Activated CD4-positive, alpha-beta T cell treated with anti-CD3 and anti-CD28 coated beads, Interleukin-2, amount 10 ng/mL, durations not matched to agents 24 days and 14 days (primary cell): Measurements from ENCODE around the gene POP5. TPM values are rescaled to one million over a fixed set of nuclear protein-coding genes. Genes with fewer than 3 reads are reported as not detected.

Experiments used
- DNase-seq: peaks from one replicate; pipeline ENCODE4 v3.0.0; 2022
- H3K27ac Mint-ChIP-seq: one replicate; pipeline ENCODE4 v1.8.0; 2022; ENCODE audit warnings: mild to moderate bottlenecking, mixed read lengths
- H3K27me3 Mint-ChIP-seq: one replicate; pipeline ENCODE4 v1.8.0; 2022; ENCODE audit warnings: mixed read lengths
- H3K36me3 Mint-ChIP-seq: one replicate; pipeline ENCODE4 v1.8.0; 2022; ENCODE audit warnings: low read depth, mild to moderate bottlenecking, mixed read lengths
- H3K4me1 Mint-ChIP-seq: one replicate; pipeline ENCODE4 v1.8.0; 2021; ENCODE audit warnings: mixed read lengths
- H3K4me3 Mint-ChIP-seq: one replicate; pipeline ENCODE4 v1.8.0; 2022; ENCODE audit warnings: mild to moderate bottlenecking, moderate library complexity, mixed read lengths
- H3K9me3 Mint-ChIP-seq: one replicate; pipeline ENCODE4 v1.8.0; 2021; ENCODE audit warnings: mixed read lengths
- intact Hi-C: fragments of 100-400 bp; cut with micrococcal nuclease; formaldehyde crosslinking; loops from one replicate; pipeline ENCODE4 v1.15.1; 2023
- total RNA-seq: library from RNA; stranded (reverse); gene quantifications from 2 replicates; pipeline ENCODE4 v1.2.3, GENCODE V29; 2022

The POP5 gene
- total RNA-seq, 1 donor from 2014 or later: 74.0 TPM

GRCh38 chr12:120599672-120600552 is 18.7 kb upstream of the POP5 start:
- DNase-seq: no peak
- no peaks in the 10 kb centered on the region for H3K36me3 Mint-ChIP-seq
- peaks cover 2% of the 10 kb centered on the region for H3K4me1 Mint-ChIP-seq
- intact Hi-C loops: no loop called here
- no peaks in the 10 kb centered on the region for H3K9me3 Mint-ChIP-seq
- H3K4me3 Mint-ChIP-seq: no peak overlapping the region
- no peak overlapping the region for H3K27ac Mint-ChIP-seq
- peaks cover 4% of the 10 kb centered on the region for H3K27me3 Mint-ChIP-seq

- no peaks in the 10 kb centered on the region for H3K36me3 Mint-ChIP-seq
- H3K27me3 Mint-ChIP-seq: peaks cover 5% of the 10 kb centered on the region
- H3K9me3 Mint-ChIP-seq: no peaks in the 10 kb centered on the region
- no peak overlapping the region for H3K4me3 Mint-ChIP-seq
- no peak overlapping the region for H3K27ac Mint-ChIP-seq
- intact Hi-C loops: no loop called here
- no peak for DNase-seq
- H3K4me1 Mint-ChIP-seq: peaks cover 2% of the 10 kb centered on the region
Measured at GRCh38 chr12:120598674-120599463, 17.7 kb upstream of the POP5 start.

GRCh38 chr12:120597861-120598260 is 16.7 kb upstream of the POP5 start:
- intact Hi-C loops: no loop called here
- H3K27me3 Mint-ChIP-seq: peaks cover 5% of the 10 kb centered on the region

GRCh38 chr12:120596901-120597300 is 15.7 kb upstream of the POP5 start:
- H3K27me3 Mint-ChIP-seq: peaks cover 3% of the 10 kb centered on the region
- H3K9me3 Mint-ChIP-seq: no peaks in the 10 kb centered on the region
- no peaks in the 10 kb centered on the region for H3K4me1 Mint-ChIP-seq
- intact Hi-C loops: no loop called here
- no peak overlapping the region for H3K4me3 Mint-ChIP-seq
- H3K36me3 Mint-ChIP-seq: no peaks in the 10 kb centered on the region
- DNase-seq: no peak
- no peak overlapping the region for H3K27ac Mint-ChIP-seq

More at GRCh38 chr12:120597861-120598260, 16.7 kb upstream of the POP5 start:
- no peaks in the 10 kb centered on the region for H3K9me3 Mint-ChIP-seq
- no peaks in the 10 kb centered on the region for H3K36me3 Mint-ChIP-seq
- no peak overlapping the region for H3K4me3 Mint-ChIP-seq
- H3K4me1 Mint-ChIP-seq: peaks cover 2% of the 10 kb centered on the region
- no peak overlapping the region for H3K27ac Mint-ChIP-seq
- no peak for DNase-seq

- no peaks in the 10 kb centered on the region for H3K36me3 Mint-ChIP-seq
- H3K9me3 Mint-ChIP-seq: no peaks in the 10 kb centered on the region
- no peak overlapping the region for H3K4me3 Mint-ChIP-seq
- intact Hi-C loops: no loop called here
- peaks cover 3% of the 10 kb centered on the region for H3K27me3 Mint-ChIP-seq
- DNase-seq: no peak
- no peaks in the 10 kb centered on the region for H3K4me1 Mint-ChIP-seq
- H3K27ac Mint-ChIP-seq: no peak overlapping the region
Measured at GRCh38 chr12:120592121-120593049, 11.2 kb upstream of the POP5 start.

- Mint-ChIP-seq H3K27me3 (peaks cover 10% of the 10 kb centered on the region), H3K36me3 (no peaks in the 10 kb centered on the region), H3K27ac (no peak overlapping the region), H3K9me3 (no peaks in the 10 kb centered on the region), H3K4me3 (no peak overlapping the region), H3K4me1 (no peaks in the 10 kb centered on the region)
- intact Hi-C loops: no loop called here
- DNase-seq: no peak
Measured at GRCh38 chr12:120590741-120591407, 9.7 kb upstream of the POP5 start.

GRCh38 chr12:120588948-120589930 is 8.0 kb upstream of the POP5 start:
- no peak overlapping the region for H3K4me3 Mint-ChIP-seq

GRCh38 chr12:120588371-120588770 is 7.2 kb upstream of the POP5 start:
- Mint-ChIP-seq H3K4me3 (no peak overlapping the region), H3K9me3 (no peaks in the 10 kb centered on the region), H3K27ac (no peak overlapping the region), H3K4me1 (peaks cover 7% of the 10 kb centered on the region), H3K27me3 (peaks cover 22% of the 10 kb centered on the region), H3K36me3 (no peaks in the 10 kb centered on the region)
- intact Hi-C loops: no loop called here
- DNase-seq: no peak

More at GRCh38 chr12:120588948-120589930, 8.0 kb upstream of the POP5 start:
- Mint-ChIP-seq H3K9me3 (no peaks in the 10 kb centered on the region), H3K4me1 (peaks cover 1% of the 10 kb centered on the region), H3K27me3 (peaks cover 16% of the 10 kb centered on the region), H3K27ac (no peak overlapping the region), H3K36me3 (no peaks in the 10 kb centered on the region)
- intact Hi-C loops: no loop called here
- DNase-seq: no peak

GRCh38 chr12:120586860-120587259 is 5.7 kb upstream of the POP5 start:
- no peak for DNase-seq
- intact Hi-C loops: no loop called here
- peaks cover 25% of the 10 kb centered on the region for H3K27me3 Mint-ChIP-seq

GRCh38 chr12:120586206-120586605 is 5.0 kb upstream of the POP5 start:
- Mint-ChIP-seq H3K4me3 (no peak overlapping the region), H3K36me3 (no peaks in the 10 kb centered on the region), H3K27me3 (peaks cover 25% of the 10 kb centered on the region), H3K27ac (no peak overlapping the region), H3K4me1 (peaks cover 19% of the 10 kb centered on the region), H3K9me3 (no peaks in the 10 kb centered on the region)
- DNase-seq: no peak
- intact Hi-C loops: no loop called here

More at GRCh38 chr12:120586860-120587259, 5.7 kb upstream of the POP5 start:
- no peak overlapping the region for H3K4me3 Mint-ChIP-seq
- no peak overlapping the region for H3K27ac Mint-ChIP-seq
- no peaks in the 10 kb centered on the region for H3K9me3 Mint-ChIP-seq
- peaks cover 13% of the 10 kb centered on the region for H3K4me1 Mint-ChIP-seq
- H3K36me3 Mint-ChIP-seq: no peaks in the 10 kb centered on the region

- Mint-ChIP-seq H3K9me3 (no peaks in the 10 kb centered on the region), H3K27ac (no peak overlapping the region), H3K4me1 (peaks cover 27% of the 10 kb centered on the region), H3K36me3 (peaks cover 4% of the 10 kb centered on the region), H3K27me3 (peaks cover 25% of the 10 kb centered on the region), H3K4me3 (peak overlapping the region; percentile 65)
- DNase-seq: peak; percentile 85
- intact Hi-C loops: loop anchor here (5.0 kb wide), 3 partner anchors 143 to 818 kb away; partner anchors contain the start of genes ACADS and RNF34
Measured at GRCh38 chr12:120584343-120585149, 3.3 kb upstream of the POP5 start.
